Neural cell (in vitro differentiated cells): ENCODE data around the gene ZIC4.

Source experiments
- CTCF ChIP-seq: fragments of 450-650 bp; IDR thresholded peaks from 2 replicates; pipeline ENCODE4 v1.5.1; 2014; ENCODE audit warnings: antibody characterized with exemption, mild to moderate bottlenecking, moderate library complexity; ENCODE audit not compliant: poor library complexity, severe bottlenecking
- EP300 ChIP-seq: fragments of 450-650 bp; conservative IDR thresholded peaks from 2 replicates; pipeline ENCODE4 v1.6.1; 2014; ENCODE audit warnings: antibody characterized with exemption, mild to moderate bottlenecking, moderate library complexity; ENCODE audit not compliant: poor library complexity, severe bottlenecking
- EZH2 ChIP-seq: fragments of 200-600, 300-800 bp; shearing (Covaris generic), sonication (generic); IDR thresholded peaks from 2 replicates; pipeline ENCODE4 v1.6.1; 2014; ENCODE audit warnings: antibody characterized with exemption, low read length, borderline replicate concordance, mild to moderate bottlenecking; ENCODE audit not compliant: insufficient read depth, poor library complexity, severe bottlenecking
- MXI1 ChIP-seq: fragments of 450-650 bp; conservative IDR thresholded peaks from 2 replicates; pipeline ENCODE4 v1.6.1; 2014; ENCODE audit warnings: antibody characterized with exemption, mild to moderate bottlenecking; ENCODE audit not compliant: poor library complexity, severe bottlenecking
- POLR2AphosphoS5 ChIP-seq: IDR thresholded peaks from 2 replicates; pipeline ENCODE4 v1.6.1; 2012
- RAD21 ChIP-seq: fragments of 450-650 bp; conservative IDR thresholded peaks from 2 replicates; pipeline ENCODE4 v1.6.1; 2014; ENCODE audit warnings: antibody characterized with exemption, mild to moderate bottlenecking, moderate library complexity
- TAF1 ChIP-seq: IDR thresholded peaks from 2 replicates; pipeline ENCODE4 v1.6.1; 2012; ENCODE audit warnings: low read depth

DNA sequence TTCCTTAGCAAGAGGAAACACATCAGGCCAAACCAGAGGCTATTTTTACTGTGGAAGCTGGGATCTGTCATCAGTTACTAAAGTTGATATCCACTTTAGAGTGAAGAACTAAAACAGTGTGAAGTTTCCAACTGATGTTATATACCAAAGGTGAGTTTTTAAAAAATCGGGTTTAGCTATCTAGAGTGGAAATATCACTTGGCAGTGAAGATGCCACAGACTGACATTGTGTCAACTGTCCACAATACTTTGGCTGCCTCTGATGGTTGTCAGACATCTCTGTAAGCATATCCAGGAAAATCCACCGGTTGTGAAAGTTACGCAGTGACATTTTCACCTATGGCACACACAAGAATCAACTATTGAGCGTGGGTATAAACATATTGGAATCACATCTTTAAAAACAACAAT is 12.0 kb upstream of the ZIC4 start:
- TF ChIP-seq CTCF (no peak), POLR2AphosphoS5 (no peak), TAF1 (no peak), RAD21 (no peak), MXI1 (no peak), EZH2 (no peak), EP300 (no peak)
